G401 (cell line): ENCODE results near the gene DYNC1LI2. TPM values are rescaled to one million over a fixed set of nuclear protein-coding genes. Genes with fewer than 3 reads are reported as not detected.
"Not testable (repeated sequence)": the region's sequence is repeated elsewhere in the genome, so short reads cannot be mapped to it uniquely, and the experiment has no call there.

Experiments used
- DNase-seq: peaks from one replicate; pipeline ENCODE4 v3.0.0-alpha.2; 2015; ENCODE audit warnings: low spot score
- in situ Hi-C: cut with HindIII; loops from 2 replicates; pipeline ENCODE4 v1.10.0; 2016; ENCODE audit warnings: low sequenced_read_pairs, mixed read lengths
- total RNA-seq: library from RNA; depleted of rRNA; stranded (reverse); fragments of >200 nt; shearing (Covaris generic); gene quantifications from 2 replicates; pipeline ENCODE4 v1.2.3, GENCODE V29; 2014

DYNC1LI2 gene
- total RNA-seq, 1 experiment from 2014 or later: 41.6 TPM

DNA sequence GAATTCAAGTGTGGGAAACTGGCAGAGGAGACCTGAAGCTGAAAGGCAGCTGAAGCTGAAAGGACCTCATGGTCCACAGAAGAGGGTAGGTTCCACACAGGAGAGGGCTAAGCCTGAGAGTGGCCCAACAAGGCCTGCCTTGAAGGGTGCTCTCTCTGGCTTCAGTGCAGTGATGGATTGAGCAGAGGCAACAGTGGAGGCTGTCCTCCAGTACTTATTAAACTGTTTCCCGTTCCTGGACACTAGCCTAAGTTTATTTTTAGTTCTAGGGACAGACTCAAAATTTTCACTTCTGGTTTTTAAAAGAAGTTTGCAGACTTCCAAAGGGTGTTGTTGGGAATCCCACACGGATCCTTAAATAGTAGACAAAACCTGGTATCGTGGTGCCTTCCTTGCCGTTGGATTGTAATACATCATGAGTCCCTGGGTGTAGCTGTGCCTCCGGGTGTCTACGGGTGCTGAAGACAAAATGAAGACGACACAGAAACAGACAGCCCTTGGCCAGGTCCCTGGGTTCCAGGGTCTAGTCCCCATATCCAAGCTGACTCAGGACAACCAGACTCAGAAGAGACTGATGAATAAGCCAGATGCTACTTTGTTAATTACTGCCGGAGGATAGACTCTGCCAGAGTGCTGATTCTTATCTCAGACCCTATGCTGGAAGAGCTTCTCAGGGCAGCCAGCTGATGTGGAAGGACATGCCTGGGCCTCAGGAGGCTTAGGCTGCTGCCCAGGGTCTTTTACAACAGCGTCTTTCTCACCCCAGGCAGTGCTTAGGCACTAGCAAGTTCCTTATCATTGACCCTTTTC lies 47.8 kb downstream of the DYNC1LI2 start:
- in situ Hi-C loops: no loop called here
- DNase-seq: no peak

DNA sequence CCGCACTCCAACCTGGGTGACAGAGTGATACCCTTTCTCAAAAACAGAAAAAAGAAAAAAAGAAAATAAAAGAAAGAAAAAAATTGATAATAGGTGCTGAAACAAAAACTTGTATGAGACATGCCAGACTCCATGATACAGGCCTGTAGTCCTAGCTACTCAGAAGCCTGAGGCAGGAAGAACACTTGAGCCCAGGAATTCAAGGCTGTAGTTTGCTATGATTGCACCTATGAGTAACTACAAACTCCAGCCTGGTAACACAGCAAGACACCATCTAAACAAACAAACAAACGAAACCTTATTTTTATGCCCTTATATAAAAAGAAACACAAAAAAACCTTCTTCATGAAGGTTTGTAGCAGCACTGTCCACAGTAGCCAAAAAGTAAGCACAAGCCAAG lies 49.9 kb downstream of the DYNC1LI2 start:
- in situ Hi-C loops: no loop called here
- no peak for DNase-seq

DNA sequence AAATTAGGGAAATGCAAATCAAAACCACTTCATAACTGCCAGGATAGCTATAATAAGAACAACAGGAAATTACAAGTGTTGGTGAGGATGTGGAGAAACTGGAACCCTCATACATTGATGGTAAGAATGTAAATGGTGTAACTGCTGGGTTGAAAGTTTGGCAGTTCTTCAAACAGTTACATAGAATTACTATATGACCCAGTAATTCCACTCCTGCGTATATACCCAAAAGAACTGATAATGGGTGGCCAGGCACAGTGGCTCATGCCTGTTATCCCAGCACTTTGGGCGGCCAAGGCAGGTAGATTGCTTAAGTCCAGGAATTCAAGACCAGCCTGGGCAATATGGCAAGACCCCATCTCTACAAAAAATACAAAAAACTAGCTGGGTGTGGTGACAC lies 50.4 kb downstream of the DYNC1LI2 start:
- DNase-seq: no peak
- in situ Hi-C loops: no loop called here

DNA sequence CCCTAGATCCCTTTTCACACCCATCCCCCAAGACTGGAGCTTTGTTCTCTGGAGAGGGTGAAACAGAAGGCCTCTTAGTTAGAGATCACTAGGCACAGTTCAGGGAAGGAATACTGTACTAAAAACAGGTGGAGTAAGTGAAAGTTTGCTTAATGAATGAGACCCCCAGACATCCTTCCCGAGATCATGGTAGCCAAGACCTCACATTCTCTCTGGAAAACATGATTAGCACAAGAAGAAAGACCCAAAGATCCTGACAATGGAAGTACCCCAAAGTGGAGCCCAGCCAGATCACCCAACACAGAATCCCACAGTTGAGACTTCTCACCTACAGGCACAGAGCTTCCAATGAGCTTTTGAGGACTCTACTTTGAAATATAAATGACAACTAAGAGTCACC lies 51.5 kb downstream of the DYNC1LI2 start:
- in situ Hi-C loops: no loop called here
- DNase-seq: no peak

DNA sequence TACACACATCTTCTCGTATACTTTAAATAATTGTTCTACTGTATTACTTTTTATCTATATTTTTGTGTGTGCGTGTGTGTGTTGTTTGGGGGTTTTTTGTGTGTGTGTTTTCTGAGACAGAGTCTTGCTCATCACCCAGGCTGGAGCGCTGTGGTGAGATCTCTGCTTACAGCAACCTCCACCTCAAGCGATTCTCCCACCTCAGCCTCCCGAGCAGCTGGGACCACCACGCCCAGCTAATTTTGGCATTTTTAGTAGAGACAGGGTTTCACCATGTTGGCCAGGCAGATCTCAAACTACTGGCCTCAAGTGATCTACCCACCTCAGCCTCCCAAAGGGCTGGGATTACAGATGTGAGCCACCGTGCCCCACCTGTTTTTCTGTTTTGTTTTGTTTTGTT lies 53.4 kb downstream of the DYNC1LI2 start:
- no peak for DNase-seq
- in situ Hi-C loops: no loop called here

DNA sequence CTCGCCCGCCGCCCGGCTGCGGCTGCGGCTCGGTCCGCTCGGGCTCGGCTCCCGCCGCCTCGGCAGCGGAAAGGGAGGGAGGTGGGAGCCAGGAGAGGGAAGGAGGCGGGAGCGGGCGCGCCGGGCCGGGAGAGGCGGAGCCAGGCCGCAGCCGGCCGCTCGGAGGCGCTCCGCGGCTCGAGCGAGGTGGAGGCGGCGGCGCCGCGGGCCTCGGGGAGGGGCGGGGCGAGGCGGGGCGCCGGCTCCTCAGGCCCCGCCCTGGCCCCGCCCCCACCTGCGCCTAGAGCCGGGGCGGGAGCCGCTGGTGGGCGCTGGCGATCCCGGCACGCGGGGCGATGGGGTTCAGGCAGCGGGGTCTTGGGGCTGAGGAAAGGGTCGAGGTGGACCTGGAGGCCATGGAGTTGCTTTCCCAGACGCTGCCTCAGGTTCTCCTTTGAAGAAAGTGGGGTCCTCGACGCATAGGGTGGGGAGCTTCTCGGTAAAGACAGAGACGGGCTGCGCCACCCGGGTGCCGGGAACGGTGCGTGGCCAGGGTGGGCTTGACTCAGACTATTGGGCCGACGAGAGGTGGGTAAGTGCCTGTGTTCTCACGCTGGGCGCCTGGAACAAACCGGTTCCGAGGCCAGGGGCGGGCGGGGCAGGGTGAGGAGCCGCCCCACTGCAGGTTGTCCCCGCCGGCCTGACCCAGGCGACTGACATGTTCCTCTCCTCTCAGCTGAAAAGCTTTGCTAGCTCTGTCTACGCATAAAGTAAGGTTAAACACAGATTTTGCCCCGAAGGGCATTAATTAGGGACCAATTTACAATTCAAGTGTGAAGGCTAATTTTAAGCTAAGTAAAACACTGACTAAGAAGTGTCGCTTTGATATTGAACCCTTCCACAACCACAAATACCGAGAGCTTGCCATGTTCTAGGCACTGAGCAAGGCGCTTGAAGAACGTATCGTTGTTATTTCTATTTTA lies 54.5 kb downstream of the DYNC1LI2 start, which contains the start of gene CMTM4:
Gene CMTM4 (minus strand): TSS at position 75 of the 962 bp plus-strand sequence. CDS start 218 bp downstream, outside the sequence.
- peak; percentile 87 for DNase-seq
- in situ Hi-C loops: no loop called here

DNA sequence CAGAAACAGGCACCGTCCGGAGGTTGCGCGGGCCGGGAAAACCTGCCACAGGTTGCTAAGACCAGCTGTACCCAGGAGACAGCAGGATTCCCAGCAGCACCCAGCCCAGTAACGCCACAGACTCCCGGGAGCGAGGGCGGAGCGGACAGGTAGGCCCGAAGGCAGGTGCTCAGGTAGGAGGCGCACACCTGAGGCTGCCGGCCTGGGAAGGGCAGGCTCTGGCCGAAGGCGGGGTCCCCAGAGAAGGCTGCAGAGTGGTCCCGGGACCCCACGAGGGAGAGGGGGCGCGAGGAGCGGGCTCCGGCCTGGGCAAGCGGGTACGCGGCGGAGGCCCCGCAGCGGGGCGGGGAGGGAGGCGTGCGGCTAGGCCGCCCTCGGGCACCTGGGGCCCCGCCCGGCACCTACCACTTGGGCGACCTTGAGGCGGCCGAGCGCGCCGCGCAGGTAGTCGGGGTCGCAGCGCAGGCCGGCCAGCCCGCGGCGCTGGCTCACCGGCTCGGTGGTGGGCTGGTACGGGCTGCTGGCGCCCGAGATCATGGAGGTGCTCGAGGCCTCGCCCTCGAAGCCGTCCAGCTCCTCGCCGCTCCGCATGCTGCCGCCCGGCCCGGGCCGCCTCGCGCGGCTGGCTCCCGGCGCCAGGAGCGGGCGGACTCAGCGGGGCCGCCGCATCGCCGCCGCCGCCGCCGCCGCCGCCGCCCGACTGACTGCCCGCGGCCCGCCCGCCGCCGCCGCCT lies 55.3 kb downstream of the DYNC1LI2 start:
- in situ Hi-C loops: no loop called here
- no peak for DNase-seq

DNA sequence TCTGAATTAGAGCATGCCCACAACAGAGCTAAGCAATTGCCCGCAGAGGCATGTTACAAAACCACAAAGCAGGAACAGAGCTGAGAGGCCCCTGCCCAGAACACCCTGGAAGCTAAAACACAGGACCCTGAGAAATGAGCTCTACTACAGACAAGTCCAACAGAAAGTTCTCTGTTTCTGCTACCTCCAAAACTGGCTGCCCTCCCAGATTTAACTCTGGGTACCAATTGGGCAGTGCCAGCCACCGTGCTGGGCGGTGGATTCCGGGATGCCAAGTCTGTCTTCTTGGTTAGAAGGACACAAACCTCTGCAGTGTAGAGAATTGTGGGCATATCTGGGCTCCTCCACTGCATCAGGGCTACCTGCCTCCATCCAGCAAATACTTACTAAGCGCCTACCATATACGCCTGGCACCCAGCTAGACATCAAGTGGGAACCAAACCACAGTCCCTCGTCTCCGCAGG lies 55.9 kb downstream of the DYNC1LI2 start:
- peak; percentile 61 for DNase-seq
- in situ Hi-C loops: no loop called here

DNA sequence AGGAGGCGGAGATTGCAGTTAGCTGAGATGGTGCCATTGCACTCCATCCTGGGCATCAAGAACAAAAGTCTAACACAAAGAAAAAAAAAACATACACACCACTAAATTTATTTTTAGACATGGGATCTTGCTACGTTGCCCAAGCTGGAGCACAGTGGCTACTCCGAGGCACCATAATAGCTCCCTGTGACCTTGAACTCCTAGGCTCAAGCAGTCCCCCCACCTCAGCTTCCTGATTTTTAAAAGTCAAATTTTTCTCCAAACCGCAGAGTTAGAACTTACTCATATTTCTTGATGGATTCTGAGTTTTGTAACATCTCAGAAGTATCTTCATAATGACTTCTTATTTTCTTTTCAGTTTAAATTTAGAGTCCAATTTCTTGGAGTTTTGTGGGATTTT lies 58.3 kb downstream of the DYNC1LI2 start:
- in situ Hi-C loops: no loop called here

DNA sequence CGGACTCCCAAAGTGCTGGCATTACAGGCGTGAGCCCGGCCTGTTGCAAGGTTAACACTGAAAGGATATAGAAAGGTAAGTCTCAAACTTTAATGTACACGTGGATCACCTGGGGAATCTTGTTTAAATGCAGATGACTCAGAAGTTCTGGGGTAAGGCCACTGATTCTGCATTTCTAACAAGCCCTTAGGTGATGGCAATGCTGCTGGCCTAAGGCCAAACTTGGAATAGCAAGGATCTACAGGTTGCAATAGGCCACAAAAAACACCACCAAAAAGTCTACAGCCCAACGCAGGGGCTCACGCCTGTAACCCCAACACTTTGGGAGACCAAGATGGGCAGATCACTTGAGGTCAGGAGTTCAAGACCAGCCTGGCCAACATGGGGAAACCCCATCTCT lies 59.1 kb downstream of the DYNC1LI2 start:
- no peak for DNase-seq
- in situ Hi-C loops: no loop called here

More for the DNA sequence above, 58.3 kb downstream of the DYNC1LI2 start:
- no peak for DNase-seq

DNA sequence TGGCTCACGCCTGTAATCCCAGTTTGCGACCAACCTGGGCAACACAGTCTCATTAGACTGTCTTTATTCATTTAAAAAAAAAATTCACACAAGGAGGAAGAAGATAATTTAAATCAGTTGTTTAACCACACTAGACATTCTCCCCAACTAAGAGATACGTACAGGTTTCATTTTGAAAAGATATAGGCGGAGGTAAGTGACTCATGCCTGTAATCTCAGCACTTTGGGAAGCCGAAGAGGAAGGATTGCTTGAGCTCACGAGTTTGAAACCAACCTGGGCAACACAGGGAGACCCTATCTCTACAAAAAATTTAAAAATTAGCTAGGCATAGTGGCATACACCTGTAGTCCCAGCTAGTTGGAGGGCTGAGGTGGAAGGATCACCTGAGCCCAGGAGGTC lies 60.2 kb downstream of the DYNC1LI2 start:
- in situ Hi-C loops: no loop called here
- no peak for DNase-seq

DNA sequence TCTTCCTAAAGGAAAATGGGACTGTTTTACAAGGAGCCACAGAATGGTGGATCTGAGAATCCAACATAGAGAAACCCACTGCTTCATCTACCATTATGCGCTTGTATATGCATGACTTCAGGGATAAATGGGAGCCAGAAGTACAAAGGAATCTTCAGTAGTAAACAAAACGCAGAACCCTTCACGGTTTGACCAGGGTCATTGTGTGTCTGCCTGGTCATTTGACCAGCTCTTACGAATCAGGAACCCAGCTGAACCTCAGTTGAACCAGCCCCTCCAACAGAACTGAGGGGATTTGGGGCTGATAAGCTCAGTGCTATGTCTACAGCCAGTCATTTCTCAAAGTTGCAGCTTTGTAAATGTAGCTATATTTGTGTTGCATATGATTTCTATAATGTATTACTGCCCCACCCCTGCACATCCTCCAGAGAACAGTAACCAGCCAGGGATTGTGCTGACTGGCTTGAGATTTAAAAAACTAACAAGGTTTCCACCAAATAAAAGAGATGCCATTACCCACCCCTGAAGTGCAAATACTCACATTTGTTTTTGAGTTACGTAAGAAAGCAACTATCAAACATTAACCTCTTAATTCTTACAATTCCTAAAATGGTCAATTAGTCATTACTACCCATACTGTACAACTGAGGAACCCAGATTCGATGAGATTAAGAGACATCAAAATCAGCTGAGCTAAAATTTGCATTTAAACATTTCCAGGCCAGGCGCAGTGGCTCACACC lies 61.1 kb downstream of the DYNC1LI2 start:
- in situ Hi-C loops: no loop called here

DNA sequence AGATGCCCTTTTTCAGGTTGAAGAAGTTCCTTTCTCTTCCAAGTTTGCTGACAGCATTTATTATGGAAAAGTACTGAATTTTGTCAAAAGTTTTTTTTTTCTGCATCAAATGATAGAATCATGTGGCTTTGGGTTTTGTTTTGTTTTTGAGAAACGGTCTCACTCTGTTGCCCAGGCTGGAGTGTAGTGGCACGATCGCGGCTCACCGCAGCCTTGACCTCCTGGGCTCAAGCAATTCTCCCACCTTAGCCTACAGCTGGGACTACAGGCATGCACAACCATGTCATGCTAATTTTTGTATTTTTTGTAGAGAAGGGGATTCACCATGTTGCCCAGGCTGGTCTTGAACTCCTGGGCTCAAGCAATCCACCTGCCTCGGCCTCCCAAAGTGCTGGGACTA lies 62.1 kb downstream of the DYNC1LI2 start:
- no peak for DNase-seq
- in situ Hi-C loops: no loop called here

More for the DNA sequence above, 61.1 kb downstream of the DYNC1LI2 start:
- DNase-seq: no peak

DNA sequence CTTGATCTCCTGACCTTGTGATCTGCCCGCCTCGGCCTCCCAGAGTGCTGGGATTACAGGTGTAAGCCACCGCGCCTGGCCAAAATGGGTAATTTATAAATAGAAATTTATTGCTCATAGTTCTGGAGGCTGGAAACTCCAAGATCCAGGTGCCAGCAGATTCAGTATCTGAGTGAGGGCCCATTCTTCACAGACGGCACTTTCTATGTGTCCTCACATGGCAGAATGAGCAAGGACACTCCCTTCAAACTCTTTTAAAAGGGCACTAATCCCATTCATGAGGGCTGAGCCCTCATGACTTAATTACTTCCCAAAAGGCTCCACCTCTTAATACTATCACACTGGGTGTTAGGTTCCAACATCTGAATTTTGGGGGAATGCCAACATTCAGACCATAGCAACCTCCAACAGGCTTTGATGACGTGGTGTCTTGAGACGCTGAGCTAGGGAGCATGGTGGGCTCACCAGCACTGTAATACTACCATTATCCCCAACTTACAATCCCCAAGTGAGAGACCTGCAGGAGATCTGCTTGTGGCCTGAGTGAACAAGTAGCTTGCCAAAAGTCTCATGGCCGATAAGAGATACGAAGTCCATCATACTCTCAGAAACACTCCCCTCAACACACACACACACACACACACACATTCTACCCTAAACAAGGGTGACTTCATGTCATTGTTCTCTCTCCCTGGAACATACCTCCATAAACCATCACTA lies 63.3 kb downstream of the DYNC1LI2 start:
- DNase-seq: no peak
- in situ Hi-C loops: no loop called here

DNA sequence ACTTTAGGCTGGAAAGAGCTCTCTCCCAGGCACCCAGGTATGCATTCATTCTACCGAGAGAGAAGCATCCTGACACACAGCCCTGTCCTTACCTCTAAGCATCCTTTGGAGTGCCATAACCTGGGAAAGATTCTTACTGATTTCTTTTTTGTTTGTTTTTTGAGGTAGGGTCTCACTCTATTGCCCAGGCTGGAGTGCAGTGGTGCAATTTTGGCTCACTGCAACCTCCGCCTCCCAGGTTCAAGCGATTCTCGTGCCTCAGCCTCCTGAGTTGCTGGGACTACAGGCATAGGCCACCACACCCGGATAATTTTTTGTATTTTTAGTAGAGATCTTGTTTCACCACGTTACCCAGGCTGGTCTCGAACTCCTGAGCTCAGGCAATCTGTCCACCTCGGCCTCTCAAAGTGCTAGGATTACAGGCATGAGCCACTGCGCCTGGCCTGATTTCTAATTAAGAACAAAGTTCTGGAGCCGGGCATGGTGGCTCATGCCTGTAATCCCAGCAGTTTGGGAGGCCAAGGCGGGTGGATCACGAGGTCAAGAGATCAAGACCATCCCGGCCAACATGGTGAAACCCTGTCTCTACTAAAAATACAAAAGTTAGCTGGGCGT lies 65.8 kb downstream of the DYNC1LI2 start:
- DNase-seq, in situ Hi-C loops: not testable (repeated sequence)

DNA sequence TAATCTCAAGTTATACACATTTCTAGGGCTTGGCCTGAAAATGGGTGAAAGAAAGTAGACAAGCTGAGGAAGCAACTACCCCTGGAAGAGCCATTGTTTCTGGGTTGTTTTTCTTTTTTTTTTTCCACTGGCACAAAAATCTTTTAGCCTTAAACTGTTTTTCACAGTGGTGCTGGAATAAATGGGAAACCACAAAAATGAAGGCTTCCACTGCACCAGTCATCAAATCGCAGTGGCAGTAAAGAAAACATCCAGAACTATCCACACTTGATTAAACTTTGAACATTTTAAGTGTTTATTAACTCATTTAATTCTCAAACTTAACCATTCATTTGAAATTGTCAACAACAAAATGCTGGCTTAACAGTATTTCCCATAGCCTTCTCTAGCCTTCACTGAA lies 69.1 kb downstream of the DYNC1LI2 start:
- in situ Hi-C loops: no loop called here
- no peak for DNase-seq

DNA sequence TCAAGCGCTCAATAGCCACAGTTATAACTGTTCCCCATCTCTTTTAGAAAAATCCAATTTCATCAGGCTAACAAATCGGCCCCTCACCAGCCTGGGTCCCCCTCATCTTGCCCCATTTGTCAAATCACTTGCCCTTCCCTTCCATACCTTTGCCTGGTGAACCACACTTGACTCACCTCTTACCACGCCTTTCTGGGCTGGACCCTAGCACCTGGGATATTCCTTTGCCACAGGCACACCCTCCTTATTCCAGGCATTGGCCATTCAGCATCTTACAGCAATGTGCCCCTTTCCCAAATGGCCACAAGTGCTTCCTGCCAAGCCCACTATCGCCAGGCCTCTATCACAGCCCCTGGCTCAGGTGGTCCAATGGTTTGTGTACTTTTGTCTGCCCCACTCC lies 69.7 kb downstream of the DYNC1LI2 start:
- no peak for DNase-seq
- in situ Hi-C loops: no loop called here

DNA sequence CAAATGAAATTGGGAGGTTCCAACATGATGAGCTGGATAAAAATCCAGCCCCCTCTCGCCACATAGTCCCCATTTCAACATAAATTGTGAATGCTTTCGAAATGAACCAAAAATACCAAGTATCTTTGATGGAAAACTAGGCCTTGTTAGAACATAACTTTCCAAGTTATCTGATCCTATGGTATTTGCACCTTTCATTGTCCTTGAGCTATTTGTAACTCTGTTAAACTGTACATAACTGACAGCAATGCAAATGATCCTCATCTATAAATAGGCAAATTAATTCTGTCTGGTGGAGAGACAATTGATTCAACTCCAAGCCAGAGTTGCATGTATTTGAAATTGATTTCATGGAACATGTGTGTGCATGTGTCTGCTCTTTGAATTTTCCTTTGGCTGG lies 73.1 kb downstream of the DYNC1LI2 start:
- in situ Hi-C loops: no loop called here
- DNase-seq: no peak
